ENCODE measurements around the gene PAPPA. TPM values are rescaled to one million over a fixed set of nuclear protein-coding genes. Genes with fewer than 3 reads are reported as not detected.

Gene PAPPA
- total RNA-seq, 2 experiments from 2014 or later: not detected

DNA sequence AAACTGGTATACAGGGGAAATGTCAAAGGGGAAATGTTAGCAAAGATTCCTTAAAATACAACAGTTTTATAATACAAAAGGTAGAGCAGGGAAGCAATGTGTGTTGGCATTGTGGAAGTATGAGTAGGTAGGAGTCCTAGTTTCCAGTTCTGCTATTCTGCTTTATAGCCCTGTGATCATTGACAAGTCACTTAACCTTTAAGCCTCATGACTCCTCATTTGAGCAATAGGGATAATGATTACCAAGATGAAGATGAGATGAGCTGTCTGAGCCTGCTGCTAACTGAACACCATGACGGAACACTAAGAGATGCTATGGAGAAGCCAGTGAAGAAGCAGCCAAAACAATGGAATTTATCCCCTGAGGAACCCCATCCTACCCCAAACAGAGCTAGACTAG lies 251.7 kb downstream of the PAPPA start:
- H3K36me3 Mint-ChIP-seq (ENCODE audit: low read depth): peaks cover 5% of the 10 kb centered on the region
- H3K4me3 Mint-ChIP-seq: no peak overlapping the region
- H3K27me3 Mint-ChIP-seq: no peaks in the 10 kb centered on the region
- no peak overlapping the region for H3K27ac Mint-ChIP-seq
- ChIA-PET POLR2A (no interaction called here), CTCF (interaction anchor here (0.6 kb wide), 1 partner anchor 913 kb away, joined by 3 read pairs; no protein-coding TSS in a partner anchor)
- no peak for ATAC-seq
- intact Hi-C loops (cut with DNase I, micrococcal nuclease): no loop called here
- DNase-seq: no peak
- H3K4me1 Mint-ChIP-seq: no peaks in the 10 kb centered on the region
- no peaks in the 10 kb centered on the region for H3K9me3 Mint-ChIP-seq (ENCODE audit: low read depth)

DNA sequence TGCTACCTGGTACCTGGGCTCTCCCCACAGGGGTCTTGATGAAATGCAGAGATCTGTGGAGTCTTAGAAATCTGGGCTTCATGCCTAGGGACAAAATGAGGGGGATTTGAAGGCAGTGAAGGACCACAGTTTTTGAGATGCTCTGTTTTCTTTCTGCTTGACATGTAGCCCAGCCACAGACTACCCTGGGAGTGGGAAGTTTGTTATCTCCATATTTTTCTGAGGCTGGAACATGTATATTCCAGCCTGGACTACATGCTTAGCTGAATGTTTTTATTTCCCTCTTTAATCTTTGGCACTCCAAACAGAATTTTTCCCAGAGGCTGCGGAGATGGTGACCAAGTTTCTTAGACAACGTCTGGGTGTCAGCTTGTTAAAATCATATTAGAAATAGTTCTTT lies 252.9 kb downstream of the PAPPA start:
- H3K27me3 Mint-ChIP-seq: no peaks in the 10 kb centered on the region
- H3K9me3 Mint-ChIP-seq (ENCODE audit: low read depth): no peaks in the 10 kb centered on the region
- ChIA-PET POLR2A (no interaction called here), CTCF (no interaction called here)
- intact Hi-C loops (cut with DNase I, micrococcal nuclease): no loop called here
- ATAC-seq: no peak
- no peak overlapping the region for H3K4me3 Mint-ChIP-seq
- no peak for DNase-seq
- H3K4me1 Mint-ChIP-seq: no peaks in the 10 kb centered on the region
- H3K36me3 Mint-ChIP-seq (ENCODE audit: low read depth): peaks cover 5% of the 10 kb centered on the region
- no peak overlapping the region for H3K27ac Mint-ChIP-seq

DNA sequence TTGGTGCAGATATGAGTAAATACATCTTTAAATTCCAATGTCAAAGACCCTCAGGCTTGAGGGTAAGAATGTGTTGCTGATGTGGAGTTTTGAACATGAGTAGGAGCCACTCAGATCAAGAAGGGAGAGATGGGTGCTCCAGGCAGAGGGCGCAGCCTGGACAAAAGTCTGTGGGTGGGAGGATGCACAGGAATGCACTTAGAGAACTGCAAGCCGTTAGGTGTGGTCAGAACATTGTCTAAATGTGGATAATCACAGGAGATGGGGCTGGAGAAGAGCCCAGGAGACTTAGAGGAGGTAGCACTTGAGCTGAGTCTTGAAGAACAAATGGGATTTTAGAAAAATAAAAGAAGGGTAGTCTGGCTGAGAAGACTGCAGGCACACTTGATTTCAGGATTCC lies 255.5 kb downstream of the PAPPA start:
- H3K27me3 Mint-ChIP-seq: no peaks in the 10 kb centered on the region
- no peak overlapping the region for H3K4me3 Mint-ChIP-seq
- ATAC-seq: no peak
- POLR2A ChIA-PET: no interaction called here
- intact Hi-C loops (cut with DNase I, micrococcal nuclease): no loop called here
- no peaks in the 10 kb centered on the region for H3K4me1 Mint-ChIP-seq
- no peaks in the 10 kb centered on the region for H3K9me3 Mint-ChIP-seq (ENCODE audit: low read depth)
- H3K36me3 Mint-ChIP-seq (ENCODE audit: low read depth): peaks cover 7% of the 10 kb centered on the region
- CTCF ChIA-PET: no interaction called here
- no peak for DNase-seq
- H3K27ac Mint-ChIP-seq: no peak overlapping the region

DNA sequence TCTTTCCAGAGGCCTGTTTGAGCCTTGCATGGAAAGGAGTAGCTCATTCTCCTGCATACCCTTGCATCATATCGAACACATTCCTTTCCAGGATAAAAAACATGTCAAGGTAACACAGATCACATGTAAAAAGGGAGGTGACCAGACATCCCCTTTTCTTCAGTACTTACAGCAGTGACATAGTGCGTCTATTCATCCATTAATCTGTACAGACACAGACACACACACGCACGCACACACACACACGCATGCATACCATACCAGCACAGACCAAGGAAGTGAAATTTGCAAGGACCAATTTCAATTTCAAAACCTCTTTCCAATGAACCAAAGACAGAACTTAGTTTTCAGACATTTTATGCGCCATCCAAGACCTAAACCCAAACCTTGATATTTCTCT lies 256.0 kb downstream of the PAPPA start:
- DNase-seq: no peak
- Mint-ChIP-seq H3K9me3 (ENCODE audit: low read depth) (no peaks in the 10 kb centered on the region), H3K27me3 (no peaks in the 10 kb centered on the region), H3K36me3 (ENCODE audit: low read depth) (peaks cover 7% of the 10 kb centered on the region), H3K4me1 (no peaks in the 10 kb centered on the region), H3K27ac (no peak overlapping the region), H3K4me3 (no peak overlapping the region)
- intact Hi-C loops (cut with DNase I, micrococcal nuclease): no loop called here
- ChIA-PET POLR2A (no interaction called here), CTCF (no interaction called here)
- ATAC-seq: no peak

DNA sequence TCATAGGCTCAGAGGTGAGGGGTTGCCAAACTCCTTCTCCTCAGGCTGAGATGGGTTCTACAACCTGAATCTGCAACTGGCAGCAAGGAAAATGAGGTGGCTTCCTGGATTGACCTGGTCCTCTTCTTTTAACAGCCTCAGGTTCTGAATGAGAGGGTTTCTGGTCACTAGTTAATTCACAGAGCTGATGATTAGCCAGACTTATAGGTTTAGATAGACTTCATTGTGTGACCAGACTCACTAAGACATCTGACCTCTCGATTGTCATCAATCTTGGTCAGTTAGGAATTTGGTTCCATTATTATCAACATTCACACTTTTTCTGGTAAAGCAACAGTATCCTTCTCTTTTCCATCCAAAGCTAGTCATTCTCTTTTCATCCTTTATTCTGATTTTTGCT lies 257.9 kb downstream of the PAPPA start:
- CTCF ChIA-PET: no interaction called here
- Mint-ChIP-seq H3K27me3 (no peaks in the 10 kb centered on the region), H3K4me3 (no peak overlapping the region), H3K36me3 (ENCODE audit: low read depth) (peaks cover 7% of the 10 kb centered on the region), H3K4me1 (no peaks in the 10 kb centered on the region), H3K27ac (no peak overlapping the region), H3K9me3 (ENCODE audit: low read depth) (no peaks in the 10 kb centered on the region)
- DNase-seq: no peak
- intact Hi-C loops (cut with DNase I, micrococcal nuclease): no loop called here
- POLR2A ChIA-PET: no interaction called here
- ATAC-seq: no peak

DNA sequence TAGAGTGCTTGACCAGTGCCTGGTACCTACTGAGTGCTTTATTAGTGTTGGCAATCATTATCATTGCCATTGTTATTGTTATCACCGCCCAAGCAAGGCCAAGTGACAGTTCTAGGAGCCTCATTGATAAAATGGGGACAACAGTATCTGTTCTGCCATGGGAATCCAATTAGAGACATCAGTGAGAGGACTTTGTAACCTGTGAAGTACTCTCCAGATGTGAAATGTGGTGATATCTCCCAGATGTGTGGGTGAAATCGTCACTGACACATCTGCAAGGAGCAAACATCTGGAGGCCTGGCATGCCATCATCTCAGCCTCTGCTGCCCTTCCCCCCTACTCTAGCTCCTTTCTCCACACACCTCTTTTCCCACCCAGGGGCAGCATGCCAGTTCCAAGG lies 260.8 kb downstream of the PAPPA start:
- intact Hi-C loops (cut with DNase I, micrococcal nuclease): no loop called here
- ATAC-seq: no peak

DNA sequence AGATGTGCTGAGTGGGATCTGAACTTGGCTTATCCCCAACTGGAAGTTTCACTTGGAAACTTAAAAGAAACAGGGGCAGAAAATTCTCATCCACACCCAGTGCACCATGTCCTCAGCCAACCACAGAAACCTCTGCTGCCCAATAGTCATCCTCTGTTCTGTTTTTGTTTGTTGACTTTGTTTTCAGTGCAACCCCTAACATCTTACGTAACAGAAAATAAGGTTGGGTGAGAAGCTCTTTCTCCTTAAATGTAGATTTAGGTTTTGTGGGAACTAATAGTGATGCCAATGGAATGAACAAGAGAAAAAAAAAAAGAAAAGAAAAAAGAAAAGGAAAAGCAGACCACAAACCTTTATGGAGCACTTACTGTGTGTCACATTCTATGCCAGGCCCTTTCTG lies 262.8 kb downstream of the PAPPA start:
- intact Hi-C loops (cut with DNase I, micrococcal nuclease): no loop called here
- Mint-ChIP-seq H3K36me3 (ENCODE audit: low read depth) (peaks cover 2% of the 10 kb centered on the region), H3K27me3 (no peaks in the 10 kb centered on the region), H3K9me3 (ENCODE audit: low read depth) (no peaks in the 10 kb centered on the region), H3K4me3 (no peak overlapping the region), H3K4me1 (no peaks in the 10 kb centered on the region), H3K27ac (no peak overlapping the region)
- CTCF ChIA-PET: no interaction called here
- DNase-seq: no peak
- POLR2A ChIA-PET: no interaction called here
- ATAC-seq: no peak

More for the DNA sequence above, 260.8 kb downstream of the PAPPA start:
- POLR2A ChIA-PET: no interaction called here
- CTCF ChIA-PET: no interaction called here
- Mint-ChIP-seq H3K27me3 (no peaks in the 10 kb centered on the region), H3K4me3 (no peak overlapping the region), H3K9me3 (ENCODE audit: low read depth) (no peaks in the 10 kb centered on the region), H3K4me1 (no peaks in the 10 kb centered on the region), H3K27ac (no peak overlapping the region), H3K36me3 (ENCODE audit: low read depth) (peaks cover 2% of the 10 kb centered on the region)
- DNase-seq: no peak

DNA sequence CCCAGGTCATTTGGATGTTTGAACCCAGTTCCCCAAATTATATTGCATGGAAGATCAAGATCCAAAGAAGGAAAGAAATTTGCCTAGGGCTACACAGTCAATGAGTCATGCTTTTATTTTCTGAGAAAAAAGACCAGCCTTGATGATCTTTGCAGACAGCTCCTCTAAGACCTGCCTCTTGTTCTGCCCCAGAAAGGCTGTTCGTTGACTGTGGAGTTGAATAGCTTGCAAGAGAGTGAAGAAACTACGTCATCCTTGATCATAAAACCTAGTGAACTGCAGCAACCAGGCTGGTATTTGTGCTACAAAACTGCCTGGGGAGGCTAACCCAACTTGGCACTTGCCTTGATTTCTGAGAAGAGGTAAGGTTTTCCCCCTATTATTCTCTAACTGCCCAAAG lies 263.9 kb downstream of the PAPPA start:
- no peak overlapping the region for H3K4me3 Mint-ChIP-seq
- POLR2A ChIA-PET: no interaction called here
- intact Hi-C loops (cut with DNase I, micrococcal nuclease): no loop called here

DNA sequence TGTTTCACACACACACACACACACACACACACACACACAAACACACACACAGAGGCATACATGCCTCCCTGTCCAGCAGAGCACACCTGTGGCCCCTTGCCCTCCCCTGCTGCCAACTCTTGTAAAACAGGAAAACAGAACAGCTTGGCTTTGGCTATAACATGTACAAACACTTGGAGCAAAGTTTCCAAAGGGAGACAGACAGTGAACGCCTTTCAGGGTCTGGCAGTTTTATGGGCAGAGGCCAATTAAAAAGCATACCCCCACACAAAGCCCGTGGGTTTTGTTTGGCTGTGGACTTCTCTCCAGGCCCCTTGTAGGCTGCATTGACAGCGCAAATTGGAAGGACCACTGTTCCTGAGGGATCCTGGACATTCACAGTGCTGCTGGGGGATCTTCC lies 265.6 kb downstream of the PAPPA start:
- no peak for ATAC-seq
- peaks cover 1% of the 10 kb centered on the region for H3K36me3 Mint-ChIP-seq (ENCODE audit: low read depth)
- intact Hi-C loops (cut with DNase I, micrococcal nuclease): no loop called here
- CTCF ChIA-PET: no interaction called here
- H3K27me3 Mint-ChIP-seq: no peaks in the 10 kb centered on the region
- no peak overlapping the region for H3K4me3 Mint-ChIP-seq
- POLR2A ChIA-PET: no interaction called here
- no peaks in the 10 kb centered on the region for H3K4me1 Mint-ChIP-seq
- no peaks in the 10 kb centered on the region for H3K9me3 Mint-ChIP-seq (ENCODE audit: low read depth)
- H3K27ac Mint-ChIP-seq: no peak overlapping the region
- DNase-seq: no peak

More for the DNA sequence above, 263.9 kb downstream of the PAPPA start:
- Mint-ChIP-seq H3K36me3 (ENCODE audit: low read depth) (peaks cover 2% of the 10 kb centered on the region), H3K27me3 (no peaks in the 10 kb centered on the region), H3K9me3 (ENCODE audit: low read depth) (no peaks in the 10 kb centered on the region), H3K4me1 (no peaks in the 10 kb centered on the region), H3K27ac (no peak overlapping the region)
- no peak for ATAC-seq
- CTCF ChIA-PET: interaction anchor here (0.5 kb wide), 1 partner anchor 265 kb away, joined by 3 read pairs; no protein-coding TSS in a partner anchor
- no peak for DNase-seq

DNA sequence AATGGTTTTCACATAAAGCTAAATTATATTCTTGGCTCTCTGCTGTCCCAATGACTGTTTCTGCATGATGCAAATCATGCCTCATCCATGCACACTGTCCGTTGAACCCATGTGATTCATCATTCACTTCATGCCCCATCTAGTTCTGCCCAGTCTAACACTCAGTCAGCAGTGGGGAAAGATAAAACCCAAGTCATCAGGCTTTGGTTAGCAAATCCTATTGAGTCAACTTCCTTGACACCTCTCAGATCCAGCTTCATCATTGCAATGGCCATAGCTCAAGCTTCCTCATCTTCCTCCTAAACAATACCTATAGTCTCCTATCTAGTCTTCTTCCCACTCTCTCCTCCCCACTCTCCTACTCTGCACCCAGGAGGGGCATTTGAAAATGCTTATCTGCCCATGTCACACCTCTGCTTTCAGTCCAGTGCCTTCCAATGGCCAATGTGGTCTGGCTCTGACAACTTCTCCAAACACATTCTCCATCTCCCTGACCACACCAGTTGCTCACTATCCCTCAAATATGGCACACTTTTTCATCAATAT lies 267.5 kb downstream of the PAPPA start:
- Mint-ChIP-seq H3K27me3 (no peaks in the 10 kb centered on the region), H3K36me3 (ENCODE audit: low read depth) (peaks cover 3% of the 10 kb centered on the region), H3K27ac (no peak overlapping the region), H3K4me3 (no peak overlapping the region), H3K9me3 (ENCODE audit: low read depth) (no peaks in the 10 kb centered on the region), H3K4me1 (no peaks in the 10 kb centered on the region)
- intact Hi-C loops (cut with DNase I, micrococcal nuclease): no loop called here
- no peak for DNase-seq
- ChIA-PET POLR2A (no interaction called here), CTCF (no interaction called here)
- ATAC-seq: peak; percentile 49

DNA sequence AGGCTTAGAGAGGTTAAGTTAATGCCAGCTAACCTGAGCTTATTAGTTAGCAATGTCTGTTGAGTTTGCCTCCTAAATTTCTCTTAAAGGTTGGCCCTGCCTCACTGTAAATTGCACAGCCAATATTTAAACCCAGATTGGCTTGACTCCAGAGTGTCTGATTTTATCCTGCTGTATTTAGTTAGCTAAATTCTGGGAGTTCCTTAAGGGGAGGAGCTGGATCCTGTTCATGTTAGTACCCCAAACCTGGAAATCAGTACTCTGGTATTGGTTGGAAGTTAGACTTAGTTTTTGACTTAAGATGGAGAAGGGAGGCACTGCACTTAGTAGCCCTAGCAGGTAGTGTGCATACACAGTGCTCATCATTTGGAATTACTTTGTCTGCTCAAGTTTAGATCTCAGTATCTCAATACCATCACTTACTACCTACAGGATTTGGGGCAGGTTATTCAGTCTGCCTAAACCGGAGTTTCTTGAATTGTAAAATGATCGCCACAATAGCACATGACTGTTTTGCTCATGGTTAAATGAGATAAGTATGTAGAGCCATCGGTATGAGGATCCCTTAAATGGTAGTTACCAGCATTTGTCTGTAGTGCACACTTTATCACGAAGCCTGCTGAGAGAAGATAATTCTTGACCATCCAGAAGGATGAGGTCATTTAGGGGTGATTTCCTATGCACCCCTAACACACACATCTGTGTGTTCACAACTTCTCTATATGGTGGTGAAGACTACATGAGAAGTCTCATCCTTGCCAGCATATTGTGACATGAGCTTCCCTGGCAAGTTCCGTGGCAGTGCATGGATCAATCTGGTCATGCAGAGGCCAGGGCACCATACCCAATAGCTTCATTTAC lies 268.8 kb downstream of the PAPPA start:
- peaks cover 3% of the 10 kb centered on the region for H3K36me3 Mint-ChIP-seq (ENCODE audit: low read depth)
- H3K4me3 Mint-ChIP-seq: no peak overlapping the region
- H3K27me3 Mint-ChIP-seq: no peaks in the 10 kb centered on the region
- no peak for ATAC-seq
- H3K27ac Mint-ChIP-seq: no peak overlapping the region
- ChIA-PET CTCF (no interaction called here), POLR2A (no interaction called here)
- H3K9me3 Mint-ChIP-seq (ENCODE audit: low read depth): no peaks in the 10 kb centered on the region
- no peak for DNase-seq
- intact Hi-C loops (cut with DNase I, micrococcal nuclease): no loop called here
- H3K4me1 Mint-ChIP-seq: no peaks in the 10 kb centered on the region

DNA sequence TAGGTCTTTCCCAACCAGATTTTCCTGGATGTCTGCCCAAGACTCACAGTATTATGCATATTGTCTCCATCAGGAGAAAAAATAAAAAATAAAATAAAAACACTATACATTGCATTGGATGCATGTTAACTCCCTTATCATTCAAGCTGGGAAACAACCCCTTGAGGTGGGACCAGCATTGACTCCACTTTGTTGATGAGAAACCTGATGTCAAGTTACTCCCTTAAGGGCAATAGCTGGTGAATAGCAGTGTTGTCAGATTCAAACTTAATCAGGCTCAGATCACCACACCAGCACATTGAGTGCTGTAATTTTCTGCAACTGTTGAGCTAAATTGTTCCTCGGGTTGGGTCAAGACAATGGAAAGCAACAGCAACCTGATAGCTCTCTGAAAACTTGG lies 269.6 kb downstream of the PAPPA start:
- CTCF ChIA-PET: no interaction called here
- no peak for ATAC-seq

More for the DNA sequence above, 269.6 kb downstream of the PAPPA start:
- H3K4me3 Mint-ChIP-seq: no peak overlapping the region
- H3K27ac Mint-ChIP-seq: no peak overlapping the region
- intact Hi-C loops (cut with DNase I, micrococcal nuclease): no loop called here
- H3K4me1 Mint-ChIP-seq: no peaks in the 10 kb centered on the region
- POLR2A ChIA-PET: no interaction called here
- H3K36me3 Mint-ChIP-seq (ENCODE audit: low read depth): peaks cover 3% of the 10 kb centered on the region
- H3K27me3 Mint-ChIP-seq: no peaks in the 10 kb centered on the region
- no peak for DNase-seq
- H3K9me3 Mint-ChIP-seq (ENCODE audit: low read depth): no peaks in the 10 kb centered on the region
